GM10847 (cell line): ENCODE measurements around the gene SLC5A5.

Experiments used
- POLR2A ChIP-seq: IDR thresholded peaks from 2 replicates; pipeline ENCODE4 v1.6.1; 2011; ENCODE audit not compliant: insufficient read length; ENCODE audit errors: extremely low read depth

Gene SLC5A5

GRCh38 chr19:17871878-17872250 is at the start of gene SLC5A5:
Gene SLC5A5, plus strand, starts transcription at chr19:17871945. Its CDS starts 375 bp downstream, at chr19:17872320.
- no peak for TF ChIP-seq POLR2A

GRCh38 chr19:17824339-17824738 is 47.4 kb upstream of the SLC5A5 start:
- TF ChIP-seq POLR2A: no peak

GRCh38 chr19:17826508-17827056 is 45.2 kb upstream of the SLC5A5 start:
- no peak for TF ChIP-seq POLR2A

DNA sequence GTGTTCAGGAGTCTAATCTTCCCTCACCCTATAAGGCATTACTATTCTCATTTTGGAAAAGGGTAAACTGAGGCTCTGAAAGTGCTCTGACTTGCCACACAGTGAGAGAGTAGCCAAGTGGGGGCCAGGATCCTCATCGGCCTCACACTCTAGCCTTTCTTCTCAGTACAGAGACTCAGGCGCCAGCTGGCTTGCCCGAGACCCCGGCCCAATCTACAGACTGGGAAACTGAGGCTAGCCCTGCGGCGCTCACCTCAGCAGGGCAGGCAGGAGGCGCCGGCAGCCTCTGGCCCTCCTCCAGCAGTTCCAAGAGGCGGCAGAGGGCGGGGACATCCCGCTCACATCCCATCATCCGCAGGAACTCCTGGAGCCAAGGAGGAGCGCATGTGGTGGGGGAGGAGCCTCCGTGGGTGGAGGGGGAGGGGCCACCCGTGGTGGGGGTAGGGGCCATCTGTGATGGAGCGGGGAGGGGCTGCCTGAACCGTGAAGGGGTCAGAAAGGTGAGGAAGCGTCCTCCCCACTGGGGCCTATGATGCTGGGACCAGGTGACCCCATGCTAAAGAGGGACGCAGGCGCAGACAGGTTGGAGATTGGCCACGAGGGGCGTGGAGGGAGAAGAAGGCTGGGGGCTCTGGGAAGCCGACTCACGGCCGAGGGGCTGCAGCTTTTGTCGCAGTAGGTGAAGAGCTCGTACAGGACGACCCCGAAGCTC is 41.7 kb upstream of the SLC5A5 start:
- no peak for TF ChIP-seq POLR2A

DNA sequence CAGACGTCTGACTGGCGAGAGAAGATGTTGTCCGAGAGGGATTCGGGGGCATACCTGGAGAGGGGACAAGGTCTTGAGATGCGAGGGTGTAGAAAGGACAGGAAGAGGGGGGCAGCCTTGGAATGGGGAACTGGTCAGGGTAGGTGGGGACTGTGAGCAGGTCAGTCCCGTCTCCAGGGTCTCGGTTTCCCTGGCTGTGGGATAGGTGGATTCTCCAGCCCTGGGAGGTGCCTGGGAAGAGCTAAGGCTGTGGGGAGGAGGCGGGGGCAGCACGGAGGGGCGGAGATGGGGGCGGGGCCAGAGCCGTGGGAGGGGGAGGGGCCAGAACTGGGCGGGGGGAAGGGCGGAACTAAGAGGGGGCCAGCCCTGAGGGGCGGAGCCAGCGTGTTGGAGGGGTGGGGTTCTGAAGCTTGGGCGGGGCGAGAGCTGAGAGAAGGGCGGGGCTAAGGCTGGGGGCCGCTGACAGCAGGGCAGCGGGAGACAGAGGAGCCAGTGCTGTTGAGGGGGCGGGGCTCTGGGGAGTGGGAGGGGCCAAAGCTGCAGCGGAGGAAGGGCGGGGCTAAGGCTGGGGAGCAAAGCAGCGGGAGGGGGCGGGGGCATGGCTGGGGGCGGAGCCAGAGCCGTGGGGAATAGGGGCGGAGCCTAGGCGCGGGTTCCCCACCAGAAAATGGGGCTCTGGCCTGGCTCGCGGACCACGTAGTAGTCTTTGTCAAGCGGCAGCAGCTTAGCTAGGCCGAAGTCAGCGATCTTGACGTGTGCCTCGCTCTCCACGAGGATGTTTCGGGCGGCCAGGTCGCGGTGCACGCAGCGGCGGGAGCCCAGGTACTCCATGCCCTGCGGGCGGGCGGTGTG is 41.0 kb upstream of the SLC5A5 start:
- TF ChIP-seq POLR2A: no peak

DNA sequence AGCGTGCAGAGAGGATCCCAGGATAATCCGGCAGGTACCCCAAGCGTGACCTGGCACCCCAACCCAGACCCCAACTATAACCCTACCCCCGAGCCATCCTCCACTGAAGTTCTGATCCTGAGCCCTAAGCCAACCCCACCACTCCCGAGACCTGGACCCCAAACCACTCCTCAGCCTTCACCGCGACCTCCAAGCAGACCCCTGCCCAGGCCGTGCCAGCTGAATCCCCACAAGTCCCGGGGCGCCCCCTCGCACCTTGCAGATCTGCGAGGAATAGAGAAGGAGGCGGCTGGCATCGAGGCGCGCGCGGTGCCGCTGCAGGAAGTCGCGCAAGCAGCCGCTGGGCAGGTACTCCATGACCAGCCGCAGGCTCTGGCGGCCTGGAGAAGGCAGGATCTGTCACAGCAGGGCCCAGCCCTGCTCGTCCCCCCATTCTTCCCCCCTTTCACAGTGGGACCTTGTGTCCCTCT is 40.3 kb upstream of the SLC5A5 start:
- no peak for TF ChIP-seq POLR2A

DNA sequence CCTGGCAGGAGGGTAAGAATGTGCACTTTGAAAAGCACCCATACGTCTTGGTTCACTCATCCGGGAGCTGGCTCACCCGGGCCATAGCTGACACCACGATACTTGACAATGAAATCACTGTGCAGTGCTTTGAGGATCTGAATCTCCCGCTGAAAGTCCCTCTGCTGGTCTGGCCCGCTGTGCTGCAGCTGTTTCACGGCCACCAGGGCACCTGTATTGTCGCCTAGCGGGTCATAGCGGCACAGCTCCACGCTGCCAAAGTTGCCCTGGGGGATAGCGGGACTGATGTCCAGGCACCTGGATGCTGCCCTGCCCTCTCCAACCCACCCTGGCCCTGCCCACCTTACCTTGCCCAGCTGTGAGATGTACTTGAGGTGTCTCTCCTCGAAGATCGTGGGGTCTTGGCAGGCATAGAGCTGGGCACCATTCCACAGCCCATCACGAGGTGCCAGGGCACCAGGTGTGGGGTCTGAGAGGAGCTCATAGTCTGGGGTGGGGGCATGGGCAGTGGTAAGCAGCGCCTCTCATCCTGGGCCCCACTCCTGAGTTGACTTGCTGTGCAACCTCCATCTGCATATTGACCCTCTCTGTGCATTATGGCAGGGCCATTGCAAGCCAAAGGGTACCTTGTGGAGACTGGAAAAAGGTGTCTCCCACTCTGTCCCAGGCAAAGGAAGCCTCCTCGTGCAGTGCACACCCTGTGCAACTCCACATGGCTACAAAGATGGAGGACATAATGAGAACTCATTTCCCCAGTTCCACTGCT is 39.1 kb upstream of the SLC5A5 start:
- TF ChIP-seq POLR2A: no peak

DNA sequence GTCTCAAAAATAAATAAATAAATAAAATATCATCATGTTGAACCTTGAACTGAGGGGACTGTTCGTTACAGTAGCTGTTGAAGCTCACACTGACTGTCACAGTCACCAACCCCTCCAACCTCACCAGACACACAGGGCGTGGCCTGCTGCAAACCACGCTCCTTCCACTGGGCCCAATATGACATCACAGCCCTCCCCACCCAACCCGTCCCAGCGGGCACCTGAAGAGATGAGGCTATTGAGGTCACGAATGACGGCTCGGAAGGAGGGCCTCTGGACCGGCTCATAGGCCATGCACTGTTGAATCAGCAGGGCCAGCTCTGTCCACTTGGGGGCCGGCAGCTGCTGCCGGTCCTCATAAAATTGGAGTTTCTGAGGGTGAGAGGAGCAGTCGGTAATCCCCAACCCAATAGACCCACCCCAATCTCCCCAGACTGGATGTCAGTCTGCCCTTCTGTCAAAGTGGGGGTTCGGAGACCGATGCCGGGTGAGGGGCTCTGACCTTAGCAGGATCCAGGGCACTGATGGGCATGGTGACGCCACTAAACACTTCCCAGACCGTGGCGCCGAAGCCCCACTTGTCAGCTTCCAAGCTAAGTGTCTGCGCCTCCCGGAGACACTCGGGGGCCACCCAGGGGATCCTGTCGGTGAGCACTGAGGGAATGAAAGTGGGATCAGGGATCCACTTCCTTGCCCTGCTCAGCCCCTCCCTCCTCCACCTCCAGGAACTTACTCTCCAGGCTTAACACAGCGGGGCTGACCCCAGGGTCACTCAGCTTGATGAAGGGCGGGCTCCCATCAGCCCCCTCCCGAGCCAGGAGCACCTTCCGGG is 37.2 kb upstream of the SLC5A5 start:
- no peak for TF ChIP-seq POLR2A

DNA sequence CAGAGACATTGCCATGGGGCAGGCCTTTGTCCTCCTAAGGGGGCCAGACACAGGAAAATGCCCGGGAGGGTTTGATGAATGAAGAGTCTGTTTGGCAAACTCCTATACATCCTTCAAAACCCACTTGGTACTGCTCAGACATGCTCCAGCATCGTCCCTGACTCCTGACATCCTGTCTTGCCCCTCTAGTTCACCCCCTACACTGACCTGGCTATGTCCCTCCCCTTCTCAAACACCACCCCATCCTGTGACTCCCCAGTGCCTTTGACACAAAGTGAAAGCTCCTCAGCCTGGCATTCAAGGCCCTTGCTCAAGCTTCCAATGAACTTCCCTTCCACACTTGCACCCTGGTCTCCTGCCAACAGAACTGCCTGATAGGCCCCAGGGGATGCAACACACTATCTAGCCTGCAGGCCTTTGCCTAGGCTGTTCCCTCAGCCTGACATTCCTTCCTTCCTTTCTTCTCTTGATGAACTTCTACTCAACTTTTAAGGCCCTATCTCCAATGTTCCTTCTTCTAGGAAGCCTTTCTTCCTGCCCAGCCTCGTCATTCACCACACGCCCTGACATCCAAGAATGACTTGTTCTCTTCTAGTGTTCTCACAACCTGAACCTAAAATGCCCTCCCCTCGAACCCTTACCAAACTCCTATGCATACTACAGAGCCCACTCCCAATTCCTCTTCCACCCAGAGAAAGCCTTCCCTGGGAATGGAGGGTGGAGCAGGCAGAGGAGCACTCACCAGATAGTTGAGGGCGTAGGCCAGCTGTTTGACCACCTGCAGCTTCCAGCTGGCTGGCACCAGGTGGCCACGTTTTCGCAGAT is 36.4 kb upstream of the SLC5A5 start:
- no peak for TF ChIP-seq POLR2A

DNA sequence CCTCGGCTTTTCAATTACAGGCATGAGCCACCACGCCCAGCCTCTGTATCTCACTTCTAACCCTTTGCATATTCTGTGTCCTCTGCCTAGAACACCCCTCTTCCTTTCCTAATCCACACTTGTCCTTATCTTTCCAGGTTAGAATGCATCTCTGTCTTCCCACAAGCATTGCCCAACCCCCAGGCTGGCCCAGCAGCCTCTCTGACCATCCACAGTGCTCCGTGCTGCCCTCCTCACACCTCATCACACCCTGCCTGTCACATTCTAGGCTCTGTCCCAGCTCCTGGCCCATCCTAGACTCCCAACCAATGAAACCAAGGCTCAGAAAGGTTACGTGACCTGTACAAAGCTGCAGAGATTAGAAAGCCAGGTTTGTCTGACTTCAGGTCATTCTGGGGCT is 35.2 kb upstream of the SLC5A5 start:
- TF ChIP-seq POLR2A: no peak

DNA sequence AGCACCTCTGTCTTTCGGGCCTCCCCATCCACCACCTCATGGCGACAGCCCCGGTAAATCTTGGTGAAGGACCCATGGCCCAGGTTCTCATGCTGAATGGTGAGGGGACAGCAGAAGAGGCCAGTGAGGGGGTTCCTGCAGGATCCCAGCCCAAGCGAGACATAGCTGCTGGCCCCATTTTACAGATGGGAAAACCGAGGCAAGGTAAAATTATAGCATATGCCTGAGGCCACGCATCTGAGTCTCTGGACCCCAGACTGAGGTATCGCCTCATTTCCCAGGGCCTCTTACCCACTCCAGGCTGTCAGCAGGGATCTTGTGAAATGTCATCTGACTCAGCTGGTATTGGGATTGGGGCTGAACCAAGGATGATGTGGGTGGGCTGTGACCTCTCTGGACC is 33.8 kb upstream of the SLC5A5 start:
- no peak for TF ChIP-seq POLR2A

GRCh38 chr19:17840019-17840418 is 31.7 kb upstream of the SLC5A5 start:
- TF ChIP-seq POLR2A: no peak

GRCh38 chr19:17841371-17841809 is 30.4 kb upstream of the SLC5A5 start:
- TF ChIP-seq POLR2A: no peak
